Measurements from ENCODE around the gene SLC25A53. TPM values are rescaled to one million over a fixed set of nuclear protein-coding genes. Genes with fewer than 3 reads are reported as not detected.
"Not testable (repeated sequence)": the region's sequence is repeated elsewhere in the genome, so short reads cannot be mapped to it uniquely, and the experiment has no call there.

SLC25A53 gene
- total and polyA plus RNA-seq, 2 of the 13 experiments (the other 11 are each of a cell fraction or from before 2014, with no cell fraction given), result 3.4 to 4.5 TPM

DNA sequence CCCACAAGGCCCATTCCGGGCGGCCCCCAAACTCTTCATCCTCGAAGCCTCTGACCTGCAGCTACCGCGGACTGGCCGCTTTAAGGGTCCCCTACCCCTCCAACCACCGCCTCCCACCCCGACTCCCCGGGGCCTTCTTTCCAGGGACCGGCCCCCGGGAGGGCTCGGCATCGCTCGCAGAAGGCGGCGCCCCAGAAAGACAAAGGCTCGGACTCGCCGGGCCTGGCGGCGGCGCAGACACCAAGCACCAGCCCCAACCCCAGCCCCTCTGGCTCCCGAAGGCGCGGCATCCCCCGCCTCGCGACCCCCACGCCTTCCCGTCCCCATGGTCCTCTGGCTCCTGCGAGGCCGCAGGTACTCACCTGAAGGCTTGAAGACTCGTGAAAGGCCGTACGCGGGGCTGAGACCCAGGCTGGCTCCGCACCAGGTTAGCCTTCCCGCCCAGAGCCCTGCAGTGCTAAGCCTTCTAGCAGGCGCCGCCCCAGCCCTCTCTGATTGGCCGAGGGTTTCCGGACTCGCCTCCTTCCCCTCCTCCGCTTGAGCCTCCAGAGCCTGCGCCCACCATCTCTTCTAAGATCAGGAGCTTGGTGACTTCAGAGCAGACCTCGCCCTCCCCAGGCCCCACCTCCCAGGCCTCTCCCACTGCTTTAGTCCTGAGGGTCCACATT, 80.9 kb downstream of the SLC25A53 start, which contains the start of gene TMSB15C:
Gene TMSB15C (minus strand): TSS at position 459 of the 668 bp plus-strand sequence.
- H3K79me2 ChIP-seq (ENCODE audit: insufficient read depth, low read length); H4K20me1 ChIP-seq (ENCODE audit: insufficient read depth, low read length); H3K36me3 ChIP-seq (replicated peaks in 1 of 2; ENCODE audit: control insufficient read depth in 1 of 2, insufficient read depth in 2 of 2, low read length in 2 of 2); H3K27ac ChIP-seq (ENCODE audit: extremely low read length, insufficient read depth, low read length); ATAC-seq; H3K4me1 ChIP-seq (ENCODE audit: insufficient read depth, low read length); in situ Hi-C loops (cut with HindIII; ENCODE audit: extremely low pct_ligation_motif_present, low pct_unique_long_range_greater_than_20kb); intact Hi-C loops (cut with micrococcal nuclease; ENCODE audit: unreplicated experiment); BruUV-seq (replicated peaks); H3K4me3 ChIP-seq (replicated peaks in 1 of 3; ENCODE audit: insufficient read depth in 1 of 3, low read depth in 2 of 3, low read length in 3 of 3); H3K27me3 ChIP-seq (ENCODE audit: control insufficient read depth in 1 of 2, insufficient read depth in 2 of 2, low read length in 2 of 2); DNase-seq (ENCODE audit: low spot score); H2AFZ ChIP-seq (ENCODE audit: low read length); H3K9me3 ChIP-seq (ENCODE audit: low read length); FAIRE-seq; CTCF ChIA-PET (ENCODE audit: low intra/inter-chr PET ratio, low total read pairs); H3K9ac ChIP-seq (ENCODE audit: insufficient read depth, low read depth, low read length); H3K4me2 ChIP-seq (ENCODE audit: low read depth, low read length); POLR2A ChIA-PET: not testable (repeated sequence)
- WGBS (ENCODE audit: low lambda C conversion rate), result no CpG with 5 or more reads among the region's 46 CpGs

DNA sequence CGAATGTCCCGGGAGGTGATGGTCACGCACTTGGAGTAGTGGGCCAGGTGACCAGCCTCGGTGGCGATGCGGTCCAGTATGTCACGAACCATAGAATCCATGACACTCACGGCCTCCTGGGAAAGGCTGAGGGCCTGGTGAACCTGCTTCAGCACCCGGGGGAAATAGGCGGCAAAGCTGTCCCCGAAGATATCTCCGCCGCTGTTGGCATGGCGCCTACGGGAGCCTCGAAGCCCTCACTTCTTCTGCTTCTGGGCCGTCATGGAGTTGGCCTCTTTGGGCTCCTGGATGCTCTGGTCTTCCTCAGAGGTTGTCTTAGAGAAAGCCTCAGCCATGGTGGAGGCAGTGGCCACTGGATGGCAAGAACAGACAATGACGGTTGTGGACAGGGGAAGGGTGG, 94.2 kb downstream of the SLC25A53 start:
- DNase-seq (ENCODE audit: low spot score); H3K4me2 ChIP-seq (ENCODE audit: low read depth, low read length); CTCF ChIA-PET (ENCODE audit: low intra/inter-chr PET ratio, low total read pairs); intact Hi-C loops (cut with micrococcal nuclease; ENCODE audit: unreplicated experiment); H3K27me3 ChIP-seq (ENCODE audit: control insufficient read depth in 1 of 2, insufficient read depth in 2 of 2, low read length in 2 of 2); H3K9me3 ChIP-seq (ENCODE audit: low read length); H3K4me3 ChIP-seq (replicated peaks in 1 of 3; ENCODE audit: insufficient read depth in 1 of 3, low read depth in 2 of 3, low read length in 3 of 3); H3K27ac ChIP-seq (ENCODE audit: extremely low read length, insufficient read depth, low read length); BruUV-seq (replicated peaks); in situ Hi-C loops (cut with HindIII; ENCODE audit: extremely low pct_ligation_motif_present, low pct_unique_long_range_greater_than_20kb); H4K20me1 ChIP-seq (ENCODE audit: insufficient read depth, low read length); H3K36me3 ChIP-seq (replicated peaks in 1 of 2; ENCODE audit: control insufficient read depth in 1 of 2, insufficient read depth in 2 of 2, low read length in 2 of 2); H3K79me2 ChIP-seq (ENCODE audit: insufficient read depth, low read length); ATAC-seq; H3K4me1 ChIP-seq (ENCODE audit: insufficient read depth, low read length); H2AFZ ChIP-seq (ENCODE audit: low read length); POLR2A ChIA-PET; H3K9ac ChIP-seq (ENCODE audit: insufficient read depth, low read depth, low read length); FAIRE-seq: not testable (repeated sequence)
- WGBS (ENCODE audit: low lambda C conversion rate), result no CpG with 5 or more reads among the region's 18 CpGs

DNA sequence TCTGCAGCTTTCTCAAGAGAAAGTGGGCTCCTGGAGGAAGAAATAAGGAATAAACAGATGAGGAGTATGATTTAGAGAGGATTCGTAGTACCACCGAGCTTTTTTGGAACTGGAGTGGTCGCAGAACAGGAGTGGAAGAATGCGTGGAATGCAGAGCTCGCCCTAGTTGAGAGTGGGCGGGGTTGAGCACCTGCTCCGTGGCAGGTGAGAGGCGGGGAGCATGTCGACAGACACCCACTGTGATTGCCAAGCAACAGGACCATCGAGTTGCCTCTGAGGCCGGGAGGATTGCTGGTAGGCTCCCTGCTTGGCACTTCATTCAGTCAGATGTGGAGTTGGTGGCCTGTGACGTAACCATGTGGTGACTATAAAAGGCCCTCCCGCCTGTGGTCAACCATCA, 101.9 kb downstream of the SLC25A53 start:
- intact Hi-C loops (cut with micrococcal nuclease; ENCODE audit: unreplicated experiment); BruUV-seq (replicated peaks); H3K4me2 ChIP-seq (ENCODE audit: low read depth, low read length); H3K36me3 ChIP-seq (replicated peaks in 1 of 2; ENCODE audit: control insufficient read depth in 1 of 2, insufficient read depth in 2 of 2, low read length in 2 of 2); H3K9me3 ChIP-seq (ENCODE audit: low read length); FAIRE-seq; CTCF ChIA-PET (ENCODE audit: low intra/inter-chr PET ratio, low total read pairs); H3K79me2 ChIP-seq (ENCODE audit: insufficient read depth, low read length); POLR2A ChIA-PET; ATAC-seq; H3K4me1 ChIP-seq (ENCODE audit: insufficient read depth, low read length); H3K27ac ChIP-seq (ENCODE audit: extremely low read length, insufficient read depth, low read length); H4K20me1 ChIP-seq (ENCODE audit: insufficient read depth, low read length); H2AFZ ChIP-seq (ENCODE audit: low read length); in situ Hi-C loops (cut with HindIII; ENCODE audit: extremely low pct_ligation_motif_present, low pct_unique_long_range_greater_than_20kb); H3K4me3 ChIP-seq (replicated peaks in 1 of 3; ENCODE audit: insufficient read depth in 1 of 3, low read depth in 2 of 3, low read length in 3 of 3); DNase-seq (ENCODE audit: low spot score); H3K9ac ChIP-seq (ENCODE audit: insufficient read depth, low read depth, low read length); H3K27me3 ChIP-seq (ENCODE audit: control insufficient read depth in 1 of 2, insufficient read depth in 2 of 2, low read length in 2 of 2): not testable (repeated sequence)
- no CpG with 5 or more reads among the region's 13 CpGs for WGBS (ENCODE audit: low lambda C conversion rate)

Other genes with a start within 250 kb of the SLC25A53 start
- gene TMSB15B, start 194.4 kb downstream of the SLC25A53 start, total RNA-seq (2016; rRNA removed; fragmentation: Illumina TruSeq; extraction: Trizol), result not detected in 2 replicates
- not detected in 2 replicates for gene TMSB15B, start 194.4 kb downstream of the SLC25A53 start, polyA plus RNA-seq (2011; rRNA removed)
- gene H2BW1, start 143.3 kb downstream of the SLC25A53 start, total RNA-seq (2016; rRNA removed; fragmentation: Illumina TruSeq; extraction: Trizol), result not detected in 2 replicates
- gene H2BW1, start 143.3 kb downstream of the SLC25A53 start, polyA plus RNA-seq (2011; rRNA removed), result not detected in 2 replicates
- not detected in 2 replicates for gene H2BW2, start 117.1 kb downstream of the SLC25A53 start, total RNA-seq (2016; rRNA removed; fragmentation: Illumina TruSeq; extraction: Trizol)
- gene H2BW2, start 117.1 kb downstream of the SLC25A53 start, polyA plus RNA-seq (2011; rRNA removed), result not detected in 2 replicates
- not detected in 2 replicates for gene TMSB15C, start 80.8 kb downstream of the SLC25A53 start, total RNA-seq (2016; rRNA removed; fragmentation: Illumina TruSeq; extraction: Trizol)
- gene TMSB15C, start 80.8 kb downstream of the SLC25A53 start, polyA plus RNA-seq (2011; rRNA removed), result not detected in 2 replicates
- 0.18 TPM in 1 of 2 replicates, not detected in the other for gene ZCCHC18, start 44.5 kb downstream of the SLC25A53 start, total RNA-seq (2016; rRNA removed; fragmentation: Illumina TruSeq; extraction: Trizol)
- 0.09 and 0.33 TPM in 2 replicates for gene ZCCHC18, start 44.5 kb downstream of the SLC25A53 start, polyA plus RNA-seq (2011; rRNA removed)
- 18.0 and 26.9 TPM in 2 replicates for gene FAM199X, start 9.4 kb upstream of the SLC25A53 start, total RNA-seq (2016; rRNA removed; fragmentation: Illumina TruSeq; extraction: Trizol)
- 4.5 and 5.1 TPM in 2 replicates for gene FAM199X, start 9.4 kb upstream of the SLC25A53 start, polyA plus RNA-seq (2011; rRNA removed)
- not detected in 2 replicates for gene ESX1, start 97.9 kb upstream of the SLC25A53 start, total RNA-seq (2016; rRNA removed; fragmentation: Illumina TruSeq; extraction: Trizol)
- not detected in 2 replicates for gene ESX1, start 97.9 kb upstream of the SLC25A53 start, polyA plus RNA-seq (2011; rRNA removed)